Tibial artery (tissue), 4 donors: Measurements from ENCODE around the gene IGF1R.

ENCODE experiments used
- DNase-seq, 2 donors: peaks; one replicate each; pipeline ENCODE4 v3.0.0-alpha.2; 2019
- H3K27ac ChIP-seq, 2 donors: fragments of 200-600 bp; sonication (generic) in 1 of 2; 1 replicate in 1 of 2; 2 replicates in 1 of 2; pipeline ENCODE4 v1.5.1; 2018 to 2019; ENCODE audit warnings: mild to moderate bottlenecking in 1 of 2
- H3K27me3 ChIP-seq, 2 donors: fragments of 200-600 bp; sonication (generic) in 1 of 2; one replicate each; pipeline versions ENCODE4 v1.5.1 to v1.6.0; 2016 to 2019
- H3K36me3 ChIP-seq, 3 donors: fragments of 200-600 bp; sonication (generic) in 2 of 3; one replicate each; pipeline ENCODE4 v1.5.1; 2016 to 2019; ENCODE audit warnings: mild to moderate bottlenecking in 2 of 3
- H3K4me1 ChIP-seq, 4 donors: fragments of 200-600 bp; sonication (generic) in 2 of 4; 1 replicate in 3 of 4; 2 replicates in 1 of 4; pipeline ENCODE4 v1.5.1; 2016 to 2019
- H3K4me3 ChIP-seq, 2 donors: fragments of 200-600 bp; sonication (generic) in 1 of 2; 1 replicate in 1 of 2; 2 replicates in 1 of 2; pipeline ENCODE4 v1.5.1; 2018 to 2019; ENCODE audit warnings: mild to moderate bottlenecking in 2 of 2
- H3K9me3 ChIP-seq, 3 donors: fragments of 200-600 bp; sonication (generic) in 1 of 3; one replicate each; pipeline ENCODE4 v1.5.1; 2016 to 2019
- intact Hi-C: fragments of 100-400 bp; cut with DNase I; formaldehyde crosslinking; loops from one replicate; pipeline ENCODE4 v1.15.0; 2023; ENCODE audit warnings: low total_unique reads
- TF ChIP-seq, protein P1 (sequence below), 2 experiments: fragments of 200-600 bp in 1 of 2; fragments of 450-650 bp in 1 of 2; IDR thresholded peaks; one replicate each; pipeline ENCODE4 v1.5.1; 2017 to 2019; ENCODE audit warnings: antibody characterized with exemption in 2 of 2, mild to moderate bottlenecking in 1 of 2, moderate library complexity in 1 of 2

The IGF1R gene

DNA sequence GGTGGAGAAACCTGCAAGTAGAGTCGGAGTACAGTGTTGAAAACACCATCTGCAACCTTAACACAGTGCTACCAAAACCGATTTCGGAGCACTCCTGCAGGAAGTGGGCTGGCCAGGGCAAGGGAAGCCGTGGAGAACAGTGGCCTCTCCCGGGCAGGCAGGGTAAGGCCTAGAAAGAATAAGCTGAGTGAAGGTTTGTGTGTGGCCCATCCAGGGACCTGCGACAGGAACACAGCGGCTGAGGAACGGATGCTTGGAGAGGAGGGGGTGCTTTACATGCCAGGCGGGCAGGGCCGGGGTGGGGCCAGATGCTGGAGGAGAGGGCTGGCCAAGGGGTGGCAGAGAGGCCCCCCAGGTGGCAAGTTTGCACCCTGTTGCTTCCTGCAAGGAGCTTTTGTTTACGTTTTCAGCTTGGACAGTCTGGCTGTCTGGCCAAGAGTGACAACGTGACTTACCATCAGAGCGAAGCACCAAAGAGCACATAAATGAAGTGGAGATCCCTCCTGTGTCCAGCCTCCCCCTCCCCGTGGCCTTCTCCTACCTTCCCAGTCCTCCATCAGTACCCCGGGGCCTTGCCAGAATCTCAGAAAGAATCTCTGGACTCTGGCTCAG, 202.7 kb downstream of the IGF1R start:
- Histone ChIP-seq H3K27ac (peak overlapping the region; percentile 89 to 92), H3K4me3 (peak overlapping the region; percentile 63 to 76), H3K4me1 (peaks cover 5 to 84% (median 51%) of the 10 kb centered on the region in 4 donors), H3K36me3 (no peaks in the 10 kb centered on the region), H3K27me3 (no peaks in the 10 kb centered on the region), H3K9me3 (no peaks in the 10 kb centered on the region)
- intact Hi-C loops, result no loop called here
- DNase-seq, result peak; percentile 76 to 89
- TF ChIP-seq, protein P1, sequence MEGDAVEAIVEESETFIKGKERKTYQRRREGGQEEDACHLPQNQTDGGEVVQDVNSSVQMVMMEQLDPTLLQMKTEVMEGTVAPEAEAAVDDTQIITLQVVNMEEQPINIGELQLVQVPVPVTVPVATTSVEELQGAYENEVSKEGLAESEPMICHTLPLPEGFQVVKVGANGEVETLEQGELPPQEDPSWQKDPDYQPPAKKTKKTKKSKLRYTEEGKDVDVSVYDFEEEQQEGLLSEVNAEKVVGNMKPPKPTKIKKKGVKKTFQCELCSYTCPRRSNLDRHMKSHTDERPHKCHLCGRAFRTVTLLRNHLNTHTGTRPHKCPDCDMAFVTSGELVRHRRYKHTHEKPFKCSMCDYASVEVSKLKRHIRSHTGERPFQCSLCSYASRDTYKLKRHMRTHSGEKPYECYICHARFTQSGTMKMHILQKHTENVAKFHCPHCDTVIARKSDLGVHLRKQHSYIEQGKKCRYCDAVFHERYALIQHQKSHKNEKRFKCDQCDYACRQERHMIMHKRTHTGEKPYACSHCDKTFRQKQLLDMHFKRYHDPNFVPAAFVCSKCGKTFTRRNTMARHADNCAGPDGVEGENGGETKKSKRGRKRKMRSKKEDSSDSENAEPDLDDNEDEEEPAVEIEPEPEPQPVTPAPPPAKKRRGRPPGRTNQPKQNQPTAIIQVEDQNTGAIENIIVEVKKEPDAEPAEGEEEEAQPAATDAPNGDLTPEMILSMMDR (IDR thresholded peaks at IDR 0.05), result peak; percentile 78 to 80

DNA sequence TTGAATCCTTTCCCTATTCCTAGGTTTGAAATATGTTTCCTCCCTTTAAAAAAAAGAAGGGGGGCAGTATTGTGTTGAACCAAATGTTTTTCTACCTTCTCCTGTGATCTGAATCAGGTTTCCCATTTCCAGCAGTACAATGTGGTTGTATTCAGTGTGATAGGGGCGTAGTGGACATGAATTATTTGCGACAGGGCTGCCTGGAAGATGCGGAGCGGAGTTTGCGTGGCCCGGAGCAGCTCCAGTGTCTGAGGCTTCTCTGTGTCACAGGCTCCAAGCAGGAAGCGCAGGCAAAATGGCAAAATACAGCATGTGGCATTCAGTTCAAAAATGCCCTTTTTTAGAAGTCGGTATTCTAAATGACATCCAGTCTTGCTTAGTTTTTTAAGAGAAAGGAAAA, 204.8 kb downstream of the IGF1R start:
- no peaks in the 10 kb centered on the region for H3K27me3 ChIP-seq
- H3K4me3 ChIP-seq, result peak overlapping the region; percentile 63 to 76
- TF ChIP-seq, protein P1 (IDR thresholded peaks at IDR 0.05), result peak in 1 of 2 experiments; percentile 9
- H3K4me1 ChIP-seq, result peaks cover 7 to 86% (median 62%) of the 10 kb centered on the region in 4 donors
- no peaks in the 10 kb centered on the region for H3K9me3 ChIP-seq
- peak; percentile 88 to 96 for DNase-seq
- intact Hi-C loops, result no loop called here
- H3K36me3 ChIP-seq, result no peaks in the 10 kb centered on the region
- peak overlapping the region; percentile 89 to 92 for H3K27ac ChIP-seq

DNA sequence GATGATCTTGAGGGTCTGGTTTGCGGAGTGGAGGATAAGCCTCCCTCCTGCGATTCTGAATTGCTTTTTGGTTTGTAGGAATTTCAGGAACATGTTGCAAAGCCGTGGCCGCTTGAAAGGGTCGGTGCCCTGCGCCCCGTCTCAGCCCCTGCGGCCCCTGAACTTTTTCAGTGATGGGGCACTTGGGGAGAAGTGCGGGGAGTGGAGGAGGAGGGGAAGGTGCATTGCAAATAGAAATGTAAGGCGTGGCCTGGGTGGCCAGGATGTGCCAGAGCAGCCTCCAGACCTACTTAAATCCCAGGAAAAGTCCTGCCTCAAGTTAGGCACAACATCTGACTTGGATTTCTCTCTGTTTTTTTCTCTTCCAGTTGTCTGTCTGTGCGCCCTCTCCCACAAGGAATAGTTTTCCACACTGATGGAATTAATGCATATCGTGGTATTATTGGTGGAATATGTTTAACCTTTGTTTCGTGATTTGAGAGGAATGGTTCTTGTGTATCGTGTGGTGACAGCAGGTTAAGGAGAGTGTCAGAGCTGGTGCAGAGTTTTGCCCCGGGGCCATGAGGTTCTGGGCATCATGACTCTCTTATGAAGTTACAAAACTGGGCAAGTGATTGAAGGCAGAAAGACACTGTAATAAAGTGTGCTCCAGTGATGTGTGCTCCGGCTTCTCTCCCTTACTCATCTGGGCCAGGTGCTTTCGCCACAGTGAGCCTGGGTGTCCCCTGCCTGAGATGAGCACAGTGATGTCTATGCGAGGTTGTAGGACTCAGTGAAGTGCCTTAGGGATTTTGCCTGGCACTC, 205.5 kb downstream of the IGF1R start:
- intact Hi-C loops, result no loop called here
- Histone ChIP-seq H3K27me3 (no peaks in the 10 kb centered on the region), H3K36me3 (no peaks in the 10 kb centered on the region), H3K4me3 (peak overlapping the region; percentile 63 to 76), H3K4me1 (peaks cover 7 to 86% (median 68%) of the 10 kb centered on the region in 4 donors), H3K9me3 (no peaks in the 10 kb centered on the region), H3K27ac (peak overlapping the region; percentile 89 to 92)
- TF ChIP-seq, protein P1 (IDR thresholded peaks at IDR 0.05), result no peak
- no peak for DNase-seq

DNA sequence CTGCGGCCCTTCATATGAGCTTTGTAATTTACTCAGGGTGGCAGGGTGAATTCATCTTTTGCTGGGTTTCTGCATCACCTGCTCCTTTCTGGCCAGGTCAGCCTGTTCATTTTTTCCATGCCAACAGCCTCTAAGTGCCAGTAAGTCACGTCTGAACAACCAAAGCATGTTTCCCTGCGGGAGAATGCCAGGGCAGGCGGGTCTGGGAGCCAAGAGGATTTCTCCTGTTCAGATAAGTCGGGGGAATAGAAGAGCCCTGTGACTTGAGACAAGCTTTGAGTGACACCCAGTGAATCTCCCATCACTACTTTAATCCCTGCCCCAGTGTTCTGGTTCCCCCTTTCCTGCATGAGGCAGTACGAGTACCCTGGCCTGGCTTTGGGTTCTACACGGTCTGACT, 206.2 kb downstream of the IGF1R start:
- Histone ChIP-seq H3K4me1 (peaks cover 7 to 87% (median 75%) of the 10 kb centered on the region in 4 donors), H3K27ac (peak overlapping the region; percentile 89 to 92)

DNA sequence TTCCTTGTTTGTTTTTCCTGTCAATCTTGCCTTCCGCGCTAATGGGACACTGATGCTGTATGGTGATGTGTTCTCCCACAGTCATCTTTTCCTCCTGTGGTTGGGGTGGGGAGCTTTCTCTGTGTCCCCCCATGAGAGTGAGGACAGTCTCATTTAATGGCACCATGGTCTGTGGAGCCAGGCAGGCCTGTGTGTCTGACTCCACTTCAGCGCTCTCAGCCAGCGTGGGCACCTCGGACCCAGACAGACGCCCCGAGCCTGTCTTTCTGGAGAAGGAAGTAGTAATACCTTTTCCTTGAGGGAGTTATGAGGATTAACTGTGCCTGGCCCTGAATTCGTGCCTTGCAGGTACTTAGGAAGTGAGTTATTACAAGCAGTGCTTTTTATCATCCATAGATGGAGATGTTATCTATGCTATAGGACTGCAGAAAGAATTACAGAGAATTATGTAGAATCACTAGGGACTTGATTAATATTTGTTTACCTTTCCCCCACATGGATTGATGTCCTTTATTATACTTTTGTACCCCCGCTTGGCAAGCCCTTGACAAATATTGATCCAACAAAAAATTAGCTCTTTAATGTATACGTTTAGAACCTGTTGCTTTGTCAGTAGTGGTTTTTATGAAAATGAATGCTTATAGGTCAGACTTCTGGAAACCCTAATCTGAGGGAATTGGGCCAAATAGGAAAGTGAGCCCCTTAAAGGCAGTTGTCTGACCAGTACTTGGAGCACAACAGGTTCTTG, 206.9 kb downstream of the IGF1R start:
- no peak for DNase-seq
- Histone ChIP-seq H3K4me1 (peaks cover 7 to 87% (median 77%) of the 10 kb centered on the region in 4 donors), H3K27me3 (no peaks in the 10 kb centered on the region), H3K27ac (peak overlapping the region; percentile 89 to 92), H3K4me3 (no peak overlapping the region), H3K9me3 (no peaks in the 10 kb centered on the region), H3K36me3 (no peaks in the 10 kb centered on the region)
- TF ChIP-seq, protein P1 (IDR thresholded peaks at IDR 0.05), result no peak
- intact Hi-C loops, result no loop called here

More for the DNA sequence above, 206.2 kb downstream of the IGF1R start:
- intact Hi-C loops, result no loop called here
- DNase-seq, result peak in 1 of 2 donors; percentile 83
- no peaks in the 10 kb centered on the region for H3K27me3 ChIP-seq
- peak overlapping the region; percentile 63 to 76 for H3K4me3 ChIP-seq
- TF ChIP-seq, protein P1 (IDR thresholded peaks at IDR 0.05), result no peak
- H3K9me3 ChIP-seq, result no peaks in the 10 kb centered on the region
- H3K36me3 ChIP-seq, result no peaks in the 10 kb centered on the region
